Measurements from ENCODE around the gene ARL1.
"Not testable (repeated sequence)": the region's sequence is repeated elsewhere in the genome, so short reads cannot be mapped to it uniquely, and the experiment has no call there.

ARL1 gene
- 32.7 to 99.5 (median 56.2) reads per million in 17 experiments for total RNA-seq

DNA sequence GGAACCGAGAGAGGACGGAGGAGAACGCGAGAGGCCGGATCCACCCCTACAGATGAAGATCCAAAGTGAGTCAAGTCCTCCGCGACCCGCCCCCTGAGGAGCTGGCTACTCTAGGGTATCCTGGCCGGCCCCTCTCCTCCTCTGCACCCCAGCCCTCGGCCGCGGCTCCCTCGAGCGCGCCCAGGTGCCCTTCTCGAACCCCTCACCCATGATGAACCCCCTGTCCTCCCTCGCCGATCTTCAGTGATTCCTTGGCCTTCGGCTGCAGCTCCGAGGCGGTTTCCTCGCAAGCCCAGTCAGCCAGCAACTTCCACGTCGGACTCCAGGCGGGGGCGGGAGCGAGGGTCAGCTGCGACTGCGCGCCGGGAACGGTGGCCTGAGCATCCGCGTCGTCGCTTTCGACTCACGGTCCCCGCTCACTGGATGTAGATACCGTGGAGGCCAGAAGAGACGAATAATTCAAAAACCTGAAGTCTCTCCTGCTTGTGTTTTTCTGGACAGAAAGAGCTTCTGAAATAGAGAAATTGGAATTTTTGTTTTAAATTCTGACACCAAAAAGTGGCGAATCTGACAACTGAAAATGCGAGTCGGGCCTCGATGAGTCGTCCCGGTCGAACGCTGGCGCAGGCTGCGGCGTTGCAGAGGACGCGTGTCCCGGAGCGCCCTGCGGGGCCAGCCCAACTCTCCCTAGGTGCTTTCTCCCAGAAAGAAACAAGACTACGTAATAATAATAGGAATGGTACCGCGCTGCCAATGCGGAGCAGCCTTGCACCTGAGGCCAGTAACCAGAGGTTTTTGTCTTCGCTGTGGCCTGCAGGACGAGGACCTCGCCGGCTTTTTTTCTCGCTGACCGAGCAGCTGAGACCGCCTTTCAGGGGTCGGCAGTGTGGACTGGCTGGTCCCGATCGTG is at the start of gene ARL1:
Gene ARL1 (minus strand): TSS at position 337 of the 910 bp plus-strand sequence. CDS start 127 bp downstream, at position 210.
- DNase-seq = peak; percentile 91 to 96 (median 94)

DNA sequence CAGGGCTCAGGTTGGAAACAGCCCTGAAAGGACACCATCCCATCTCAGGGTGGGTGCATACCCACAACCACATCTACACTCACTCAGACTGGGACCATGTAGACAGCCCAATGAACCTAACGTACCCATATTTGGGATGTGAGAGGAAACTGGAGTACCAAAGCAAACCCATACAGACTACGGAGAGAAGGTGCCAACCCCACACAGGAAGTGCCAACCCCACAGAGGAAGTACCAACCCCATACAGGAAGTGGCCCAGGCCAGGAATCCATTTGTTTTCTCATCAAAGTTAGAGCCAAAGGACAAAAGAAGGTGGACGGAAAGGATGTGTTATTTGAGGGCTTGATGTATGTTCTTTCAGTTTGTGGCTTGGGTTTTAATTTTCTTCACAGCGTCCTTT is 48.1 kb upstream of the ARL1 start:
- peak in 3 of 4 experiments; percentile 13 to 37 (median 25) for DNase-seq

GRCh38 chr12:101441461-101442224 is 34.1 kb upstream of the ARL1 start:
- peak; percentile 18 to 76 (median 48) for DNase-seq

DNA sequence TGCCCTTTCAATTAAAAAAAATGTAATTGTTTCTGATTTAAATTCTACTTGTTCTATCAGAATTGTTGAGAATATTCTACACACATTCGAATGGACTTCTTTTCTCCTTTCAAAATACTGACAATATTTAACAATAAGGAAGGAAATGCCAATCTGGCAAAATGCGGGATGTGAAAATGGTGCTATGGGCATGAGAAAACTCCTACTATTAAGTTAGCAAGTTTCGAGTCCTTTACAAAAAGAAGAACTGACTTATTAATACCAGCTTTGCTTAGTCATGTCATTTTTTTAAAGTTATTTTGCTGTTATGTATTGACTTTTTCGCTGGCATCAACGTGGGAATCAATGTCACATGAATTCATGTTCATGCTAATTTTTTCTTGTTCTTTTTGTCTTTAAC is 31.7 kb upstream of the ARL1 start:
- DNase-seq = peak; percentile 65 to 88 (median 76)

DNA sequence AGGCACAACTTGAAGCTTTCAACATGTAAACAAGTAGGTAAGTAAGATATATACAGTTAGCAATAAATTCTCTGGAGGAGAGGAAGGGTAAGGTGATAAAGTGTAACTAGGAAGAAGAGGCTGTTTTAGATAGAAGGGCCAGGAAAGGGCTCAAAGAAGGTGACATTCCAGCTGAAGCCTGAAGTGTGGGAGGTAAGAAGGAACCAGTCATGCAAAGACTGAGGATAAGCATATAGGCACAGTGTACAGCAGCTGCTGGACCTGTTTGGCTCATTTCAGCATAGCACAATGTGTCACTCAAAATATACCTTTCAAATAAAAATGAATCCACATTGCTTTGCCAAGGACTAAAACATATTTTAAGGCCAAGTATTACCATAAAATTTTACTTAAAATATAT is 28.6 kb upstream of the ARL1 start:
- DNase-seq = no peak

DNA sequence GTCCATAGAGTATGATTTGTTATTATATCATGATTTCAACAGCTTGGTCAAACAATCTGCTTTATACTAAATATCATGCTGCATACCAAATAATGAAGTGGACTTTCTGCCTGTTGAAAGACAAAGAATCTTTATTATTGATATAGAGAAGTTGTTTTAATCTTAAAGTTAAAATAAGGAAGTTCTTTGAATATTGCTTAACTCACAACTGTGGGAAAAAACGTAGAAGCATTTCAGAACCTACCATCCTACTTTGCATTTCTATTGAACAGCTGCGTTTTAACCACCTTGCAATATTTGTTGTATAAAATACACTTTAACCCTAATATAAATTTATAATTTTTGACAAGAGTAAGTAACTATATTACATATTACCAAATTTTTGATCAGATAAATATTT is 22.9 kb upstream of the ARL1 start:
- DNase-seq = peak in 3 of 4 experiments; percentile 36 to 81 (median 80)

- DNase-seq = no peak
Observed at GRCh38 chr12:101424620-101425019, 17.0 kb upstream of the ARL1 start.

GRCh38 chr12:101422066-101422465 is 14.5 kb upstream of the ARL1 start:
- DNase-seq = not testable (repeated sequence)

GRCh38 chr12:101415228-101415627 is 7.7 kb upstream of the ARL1 start:
- no peak for DNase-seq

GRCh38 chr12:101414533-101415119 is 7.1 kb upstream of the ARL1 start:
- peak; percentile 77 to 91 (median 86) for DNase-seq

DNA sequence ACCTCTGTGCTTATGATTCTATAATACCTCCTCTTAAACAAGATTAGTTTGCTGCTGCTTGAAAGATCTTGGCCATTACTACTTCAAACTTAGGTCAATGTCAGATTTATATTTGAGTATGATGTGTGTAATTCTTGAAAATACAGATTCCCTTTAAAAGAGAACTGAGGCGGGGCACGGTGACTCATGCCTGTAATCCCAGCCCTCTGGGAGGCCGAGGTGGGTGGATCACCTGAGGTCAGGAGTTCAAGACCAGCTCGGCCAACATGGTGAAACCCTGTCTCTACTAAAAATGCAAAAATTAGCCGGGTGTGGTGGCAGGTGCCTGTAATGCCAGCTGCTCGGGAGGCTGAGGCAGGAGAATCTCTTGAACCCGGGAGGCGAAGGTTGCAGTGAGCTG is 2.6 kb upstream of the ARL1 start:
- not testable (repeated sequence) for DNase-seq

DNA sequence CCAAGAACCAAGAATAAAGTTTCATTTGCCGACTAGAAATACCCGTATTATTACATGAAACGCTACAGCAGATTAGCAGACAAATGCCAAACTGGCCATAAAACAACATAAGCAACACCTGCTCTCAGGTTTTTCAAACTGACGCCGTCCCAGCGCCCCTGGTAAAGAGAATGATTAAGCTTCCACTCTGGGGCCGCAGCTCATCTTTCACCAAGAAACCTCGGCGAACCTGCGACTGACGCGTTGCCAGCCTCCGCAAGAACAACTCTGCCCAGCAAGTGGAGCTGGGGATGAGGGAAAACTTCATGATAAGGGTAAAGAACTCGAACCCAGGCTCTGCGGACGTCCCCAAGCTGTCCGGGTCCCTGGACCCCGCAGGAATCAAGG is 530 bp downstream of the ARL1 start:
- no peak for DNase-seq

GRCh38 chr12:101391181-101391580 is 16.4 kb downstream of the ARL1 start:
- DNase-seq = not testable (repeated sequence)

- DNase-seq = no peak
Observed at GRCh38 chr12:101379149-101379548, 28.4 kb downstream of the ARL1 start.

GRCh38 chr12:101375573-101375972 is 32.0 kb downstream of the ARL1 start:
- DNase-seq = no peak

DNA sequence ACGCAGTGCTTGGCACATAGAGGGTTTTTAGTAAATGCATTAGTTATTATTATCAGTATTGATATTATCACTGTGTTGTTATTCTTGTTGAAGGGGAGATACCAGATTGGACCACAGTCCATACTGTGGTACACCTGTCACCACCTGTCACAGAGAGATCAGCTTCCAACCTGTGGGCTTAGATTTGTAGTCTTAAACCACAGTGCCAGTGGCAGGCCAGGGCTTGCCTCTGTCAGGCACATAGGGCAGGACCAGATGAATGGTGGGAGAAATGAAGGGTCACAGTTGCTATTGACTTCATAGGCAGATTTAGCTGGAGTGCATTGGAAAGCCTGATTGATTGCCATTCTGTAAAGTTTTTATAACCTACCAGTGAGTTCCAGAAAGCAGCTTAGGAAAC is 35.1 kb downstream of the ARL1 start:
- no peak for DNase-seq

GRCh38 chr12:101368016-101368415 is 39.6 kb downstream of the ARL1 start:
- DNase-seq = no peak

DNA sequence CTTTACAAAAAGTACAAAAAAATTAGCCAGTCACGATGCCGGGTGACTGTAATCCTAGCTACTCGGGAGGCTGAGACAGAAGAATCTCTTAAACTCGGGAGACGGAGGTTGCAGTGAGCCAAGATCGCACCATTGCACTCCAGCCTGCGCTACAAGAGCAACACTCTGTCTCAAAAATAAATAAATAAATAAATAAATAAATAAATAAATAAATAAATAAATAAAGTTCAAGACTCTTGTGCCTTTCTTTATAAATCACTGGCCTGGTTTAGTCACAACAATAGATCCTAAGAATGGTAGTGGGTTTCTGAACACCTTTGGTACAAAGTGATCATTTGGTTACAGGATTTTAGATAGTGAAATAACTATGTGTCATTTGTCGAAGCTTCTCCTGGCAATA is 46.1 kb downstream of the ARL1 start:
- no peak for DNase-seq

- peak; percentile 42 to 72 (median 60) for DNase-seq
Observed at GRCh38 chr12:101356794-101357193, 50.8 kb downstream of the ARL1 start.

GRCh38 chr12:101351682-101352081 is 55.9 kb downstream of the ARL1 start:
- no peak for DNase-seq

- no peak for DNase-seq
Observed at GRCh38 chr12:101343893-101344292, 63.7 kb downstream of the ARL1 start.

Data from suppressor macrophage (primary cell).